H1 (cell line): ENCODE data around the gene MAP3K15. TPM values are rescaled to one million over a fixed set of nuclear protein-coding genes. Genes with fewer than 3 reads are reported as not detected.

Experiments
- GTF2F1 ChIP-seq: IDR thresholded peaks from 2 replicates; pipeline ENCODE4 v1.6.1; 2012; ENCODE audit warnings: low read depth, low read length, improper control_type of control experiment, borderline replicate concordance
- HDAC2 ChIP-seq, 2 experiments: fragments of 300-600 bp in 1 of 2; sonication (generic) in 1 of 2; IDR thresholded peaks; 2 replicates each; pipeline ENCODE4 v1.6.1; 2011 to 2012; ENCODE audit warnings: low read depth in 2 of 2, low read length in 2 of 2, mild to moderate bottlenecking in 2 of 2, moderate library complexity in 2 of 2, borderline replicate concordance in 1 of 2, inconsistent platforms in 1 of 2
- TAF7 ChIP-seq: optimal IDR thresholded peaks from 2 replicates; pipeline ENCODE3; 2011; ENCODE audit warnings: low read depth, mild to moderate bottlenecking, inconsistent platforms, low read length, moderate library complexity, borderline replicate concordance
- TBP ChIP-seq: IDR thresholded peaks from 2 replicates; pipeline ENCODE4 v1.6.1; 2011; ENCODE audit warnings: low read depth, low read length, improper control_type of control experiment
- TEAD4 ChIP-seq: IDR thresholded peaks from 2 replicates; pipeline ENCODE4 v1.6.1; 2012; ENCODE audit warnings: low read depth, low read length, inconsistent platforms, mixed read lengths
- ZNF274 ChIP-seq: IDR thresholded peaks from 2 replicates; pipeline ENCODE4 v1.7.0; 2012; ENCODE audit warnings: low read length, borderline replicate concordance; ENCODE audit errors: extremely low read depth
- polyA plus RNA-seq, 7 experiments: library from polyadenylated mRNA; depleted of rRNA in 3 of 7; stranded (reverse) in 5 of 7; unstranded in 2 of 7; fragments of >200 nt in 5 of 7; fragments of 200-250 nt in 2 of 7; gene quantifications; 1 replicate in 5 of 7; 2 replicates in 1 of 7; 4 replicates in 1 of 7; pipeline versions ENCODE4 v1.2.1 to v1.2.3, GENCODE V29; 2011 to 2013; ENCODE audit warnings: missing spikeins in 2 of 7, mixed read lengths in 2 of 7
- total RNA-seq: library from RNA; stranded (reverse); fragmentation: NEBNext Ultra II Directional; extraction: Animal tissue kit (Norgen Biotek cat#: 25700); gene quantifications from 2 replicates; pipeline ENCODE4 v1.2.1, GENCODE V29; 2021

MAP3K15 gene
- total and polyA plus RNA-seq, 2 of the 8 experiments (the other 6 are each of a cell fraction or from before 2014, with no cell fraction given) = 1.8 to 2.4 TPM

DNA sequence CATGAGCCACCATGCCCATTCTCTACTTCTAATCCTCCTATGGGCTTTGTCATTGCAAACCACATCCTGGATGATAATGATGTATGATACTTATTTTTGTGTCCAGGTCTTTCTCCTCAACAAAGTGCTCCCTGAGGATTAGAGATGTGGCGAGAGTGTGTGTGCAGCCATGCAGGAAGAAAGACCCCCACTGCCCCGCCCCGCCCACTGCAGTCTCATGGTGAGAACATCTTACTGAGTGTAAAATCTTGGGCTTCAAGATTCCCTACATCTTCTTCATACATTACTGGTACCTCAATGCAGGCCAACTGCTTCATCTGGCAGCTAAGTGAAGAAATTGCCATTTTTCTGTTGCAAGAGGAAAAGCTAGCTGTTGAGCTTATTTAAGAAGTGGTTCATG, 25.9 kb upstream of the MAP3K15 start (continued):
- no peak for TF ChIP-seq TEAD4
- no peak for TF ChIP-seq TAF7
- TF ChIP-seq TBP = no peak
- no peak for TF ChIP-seq GTF2F1
- no peak for TF ChIP-seq HDAC2 (IDR thresholded peaks at IDR 0.05; ENCODE audit: borderline replicate concordance in 1 of 2, low read depth in 2 of 2, low read length in 2 of 2)
- TF ChIP-seq ZNF274 = no peak
